Activated naive CD4-positive, alpha-beta T cell treated with anti-CD3 and anti-CD28 coated beads, Interleukin-2, amount 50 U/mL, for 72 hours (primary cell): Measurements from ENCODE around the gene IRF8. TPM values are rescaled to one million over a fixed set of nuclear protein-coding genes. Genes with fewer than 3 reads are reported as not detected.

Source experiments
- ATAC-seq, 2 donors: fragments of 150-1000 bp; cut with Tn5 transposase; 2 replicates each; pipeline ENCODE4 v1.10.0; 2021; ENCODE audit warnings: mild to moderate bottlenecking in 2 of 2, moderate library complexity in 2 of 2
- DNase-seq, 2 donors: peaks; one replicate each; pipeline ENCODE4 v3.0.0; 2021 to 2022; ENCODE audit warnings: low spot score in 2 of 2
- H3K27ac Mint-ChIP-seq, 2 donors: one replicate each; pipeline ENCODE4 v1.8.0; 2022; ENCODE audit warnings: mild to moderate bottlenecking in 2 of 2, mixed read lengths in 2 of 2
- H3K36me3 Mint-ChIP-seq, 2 donors: one replicate each; pipeline ENCODE4 v1.8.0; 2022; ENCODE audit warnings: mixed read lengths in 2 of 2
- H3K9me3 Mint-ChIP-seq, 2 donors: one replicate each; pipeline ENCODE4 v1.8.0; 2022; ENCODE audit warnings: mixed read lengths in 2 of 2
- total RNA-seq, 2 donors: library from RNA; stranded (reverse); gene quantifications; one replicate each; pipeline ENCODE4 v1.2.3, GENCODE V29; 2022

Gene IRF8
- total RNA-seq, 2 donors from 2014 or later = 150 to 184 TPM

DNA sequence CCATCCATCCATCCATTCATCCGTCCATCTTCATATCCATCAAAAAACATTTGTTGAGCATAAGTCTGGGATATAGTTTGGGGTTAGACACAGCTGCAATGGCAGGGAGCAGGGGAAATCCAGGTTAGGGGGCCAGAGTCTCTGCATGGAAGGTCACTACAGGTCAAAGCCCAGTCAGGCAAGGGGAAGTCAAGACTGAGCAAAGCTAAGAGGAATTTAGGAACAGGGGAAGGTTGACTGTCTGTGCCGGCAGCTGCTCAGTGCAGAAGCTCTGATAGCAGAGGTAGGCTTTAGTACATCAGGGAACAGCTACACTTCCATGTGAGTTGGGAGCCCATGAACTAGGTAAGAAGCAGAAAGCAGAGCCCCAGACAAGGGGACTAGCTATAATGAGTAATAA, 68.1 kb downstream of the IRF8 start:
- H3K9me3 Mint-ChIP-seq = peaks cover 6 to 18% of the 10 kb centered on the region in 2 donors
- H3K27ac Mint-ChIP-seq = no peak overlapping the region
- ATAC-seq = no peak

DNA sequence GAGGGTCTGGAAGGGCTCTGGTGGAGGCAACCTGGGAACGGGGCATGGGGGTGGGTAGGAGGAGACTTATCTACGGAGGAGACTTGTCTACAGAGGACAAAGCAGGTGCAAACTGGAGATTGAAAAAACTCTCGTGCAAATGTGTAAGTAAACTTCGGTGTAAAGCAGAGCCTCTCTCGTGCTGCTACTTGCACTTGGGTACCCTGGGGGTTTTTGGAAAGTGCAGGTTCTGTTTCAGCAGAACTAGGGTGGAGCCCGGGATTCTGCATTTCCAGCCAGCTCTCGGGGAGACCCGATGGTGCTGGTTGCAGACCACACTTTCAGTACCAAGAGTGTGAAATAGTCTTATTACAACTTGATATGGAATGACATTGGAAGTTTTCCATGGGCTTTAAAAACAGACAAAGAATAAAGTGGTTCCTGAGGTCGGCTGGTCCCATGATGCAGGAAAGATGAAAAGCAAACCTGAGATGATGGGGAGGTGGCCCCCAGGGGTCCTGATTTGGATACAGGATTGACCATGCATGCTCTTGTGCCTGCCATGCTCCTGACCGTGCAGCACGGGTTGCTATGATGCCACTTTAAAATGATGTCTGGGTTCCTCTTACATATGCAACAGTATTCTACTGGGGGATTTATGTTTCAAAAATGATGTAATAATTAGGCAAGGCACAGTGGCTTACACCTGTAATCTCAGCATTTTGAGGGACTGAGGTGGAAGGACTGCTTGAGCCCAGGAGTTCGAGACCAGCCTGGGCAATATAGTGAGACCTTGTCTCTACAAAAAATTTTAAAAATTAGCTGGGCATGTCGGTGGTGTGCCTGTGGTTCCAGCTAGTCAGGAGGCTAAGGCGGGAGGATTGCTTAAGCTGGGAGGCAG, 69.3 kb downstream of the IRF8 start:
- H3K9me3 Mint-ChIP-seq = peaks cover 6 to 13% of the 10 kb centered on the region in 2 donors
- ATAC-seq (no peak), DNase-seq (no peak)
- H3K36me3 Mint-ChIP-seq = no peaks in the 10 kb centered on the region
- H3K27ac Mint-ChIP-seq = peak overlapping the region in 1 of 2 donors; percentile 33

More for the DNA sequence above, 68.1 kb downstream of the IRF8 start:
- no peaks in the 10 kb centered on the region for H3K36me3 Mint-ChIP-seq
- DNase-seq = no peak

DNA sequence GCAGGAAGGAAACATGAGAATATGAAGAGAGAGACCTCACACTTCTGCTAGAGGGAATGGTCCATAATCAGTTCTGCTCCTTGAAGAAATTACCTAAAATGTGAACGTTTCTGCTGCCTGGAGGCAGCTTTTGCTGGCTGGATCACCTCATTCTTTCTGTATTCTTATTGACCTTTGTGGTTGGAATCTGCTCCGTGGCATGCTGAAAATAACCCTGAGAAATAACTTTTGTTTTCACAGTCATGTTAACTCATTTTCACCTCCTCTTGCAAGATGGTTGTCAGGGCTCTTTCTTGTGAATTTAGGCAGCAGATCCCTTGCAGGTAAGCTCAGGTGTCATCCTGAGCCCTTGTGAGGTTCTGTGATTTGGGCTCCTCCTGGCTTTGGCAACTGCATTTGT, 70.2 kb downstream of the IRF8 start:
- peak; percentile 34 to 67 for ATAC-seq
- H3K9me3 Mint-ChIP-seq = peaks cover 9 to 13% of the 10 kb centered on the region in 2 donors
- peak overlapping the region; percentile 1 to 33 for H3K27ac Mint-ChIP-seq
- H3K36me3 Mint-ChIP-seq = no peaks in the 10 kb centered on the region
- DNase-seq = no peak

DNA sequence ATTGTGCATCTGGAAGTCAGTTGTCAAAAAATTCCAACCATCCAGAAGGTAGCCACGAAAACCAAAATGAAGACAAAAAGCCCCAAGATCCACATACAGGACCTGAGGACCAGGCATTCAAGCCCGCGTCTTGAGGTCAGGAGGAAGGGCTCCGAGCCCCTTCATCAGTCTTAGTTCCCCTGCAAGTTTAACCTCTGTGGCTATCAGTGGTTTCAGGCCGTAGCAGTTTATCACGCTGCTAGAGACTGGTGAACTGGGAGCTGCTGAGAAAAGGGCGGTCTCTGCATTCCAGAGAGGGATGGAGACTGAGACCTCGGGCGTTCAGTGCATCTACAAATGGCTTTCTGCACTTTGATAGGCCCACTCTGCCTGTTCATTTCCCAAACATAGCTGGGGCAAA, 70.6 kb downstream of the IRF8 start:
- DNase-seq = no peak
- no peaks in the 10 kb centered on the region for H3K36me3 Mint-ChIP-seq
- peaks cover 10 to 13% of the 10 kb centered on the region in 2 donors for H3K9me3 Mint-ChIP-seq
- H3K27ac Mint-ChIP-seq = peak overlapping the region in 1 of 2 donors; percentile 33
- no peak for ATAC-seq

DNA sequence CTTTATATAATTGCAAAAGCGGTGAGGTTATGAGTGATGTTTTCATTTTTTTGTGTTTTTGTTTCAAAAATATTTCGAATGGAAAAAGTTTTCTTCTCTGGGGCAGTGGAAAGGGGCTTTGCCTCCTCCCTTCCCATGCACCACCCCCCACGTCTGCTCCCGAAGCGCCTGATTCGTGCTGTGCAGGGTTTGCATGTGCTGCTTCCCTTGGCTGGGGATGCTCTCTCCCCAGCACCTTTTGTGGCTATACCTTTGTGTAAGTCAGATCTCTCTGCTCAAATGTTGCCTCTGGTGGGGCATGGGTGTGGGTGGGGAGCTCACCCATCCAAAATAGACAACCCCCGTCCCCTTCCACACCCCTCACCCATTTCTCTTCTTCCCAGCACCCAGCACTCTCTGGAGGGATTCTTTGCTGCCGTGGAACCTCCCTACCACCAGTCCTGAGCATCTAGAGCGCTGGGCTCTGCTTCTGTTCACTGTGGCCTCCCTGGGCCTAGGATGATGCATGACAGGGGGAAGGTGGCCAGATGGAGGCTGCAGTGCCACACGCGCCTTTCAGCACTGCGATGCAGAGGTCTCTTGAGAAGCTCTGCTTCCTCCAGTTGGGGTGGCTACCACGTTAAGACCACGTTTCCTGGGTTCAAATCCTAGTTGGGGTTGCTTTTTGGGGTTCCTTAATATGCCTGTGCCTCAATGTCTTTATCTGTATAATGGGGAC, 71.2 kb downstream of the IRF8 start:
- H3K27ac Mint-ChIP-seq = no peak overlapping the region
- no peak for DNase-seq
- no peaks in the 10 kb centered on the region for H3K36me3 Mint-ChIP-seq
- no peak for ATAC-seq
- H3K9me3 Mint-ChIP-seq = peaks cover 10 to 17% of the 10 kb centered on the region in 2 donors

DNA sequence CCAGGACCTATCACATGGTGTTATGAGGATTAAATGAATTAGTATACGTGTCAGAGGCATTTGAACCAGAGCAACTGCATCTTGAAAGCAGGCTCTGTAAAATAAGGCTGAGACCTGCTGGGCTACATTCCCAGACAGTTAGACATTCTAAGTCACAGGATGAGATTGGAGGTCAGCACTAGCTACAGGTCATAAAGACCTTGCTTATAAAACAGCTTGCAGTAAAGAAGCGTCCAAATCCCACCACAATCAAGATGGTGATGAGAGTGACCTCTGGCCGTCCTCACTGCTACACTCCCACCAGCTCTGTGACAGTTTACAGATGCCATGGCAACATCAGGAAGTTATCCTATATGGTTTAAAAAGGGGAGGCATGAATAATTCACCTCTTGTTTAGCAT, 71.8 kb downstream of the IRF8 start:
- Mint-ChIP-seq H3K9me3 (peaks cover 10 to 17% of the 10 kb centered on the region in 2 donors), H3K36me3 (no peaks in the 10 kb centered on the region), H3K27ac (no peak overlapping the region)
- DNase-seq = no peak
- no peak for ATAC-seq

Other genes starting within 250 kb of the IRF8 start
- 10 to 100 TPM; 42.3 to 73.6 TPM for gene GINS2, start 210.2 kb upstream of the IRF8 start, total RNA-seq
- gene C16orf74, start 148.1 kb upstream of the IRF8 start, total RNA-seq = 1 to 10 TPM in 1 of 2 donors, under 1 TPM in 1; 0.46 to 1.4 TPM
- gene EMC8, start 99.6 kb upstream of the IRF8 start, total RNA-seq = 10 to 100 TPM; 31.0 to 38.6 TPM
- 100 to 1,000 TPM; 397 to 558 TPM for gene COX4I1, start 99.5 kb upstream of the IRF8 start, total RNA-seq